Suprapubic skin (tissue), 4 donors: ENCODE data around the gene TIPARP.

ENCODE experiments used
- CTCF ChIP-seq, 2 donors: fragments of 200-600 bp in 1 of 2; fragments of 450-650 bp in 1 of 2; sonication (generic) in 1 of 2; IDR thresholded peaks; one replicate each; pipeline ENCODE4 v1.5.1; 2016 to 2019; ENCODE audit warnings: antibody characterized with exemption in 2 of 2, mild to moderate bottlenecking in 1 of 2, moderate library complexity in 1 of 2
- POLR2A ChIP-seq, 2 donors: fragments of 450-650 bp; IDR thresholded peaks; one replicate each; pipeline ENCODE4 v1.6.1; 2017; ENCODE audit warnings: antibody characterized with exemption in 2 of 2, mild to moderate bottlenecking in 2 of 2, moderate library complexity in 2 of 2
- POLR2AphosphoS5 ChIP-seq, 3 donors: sonication (generic); formaldehyde crosslinking; IDR thresholded peaks; one replicate each; pipeline ENCODE4 v1.6.1; 2017; ENCODE audit warnings: antibody characterized with exemption in 3 of 3

GRCh38 chr3:156726456-156726855 is 52.1 kb downstream of the TIPARP start:
- TF ChIP-seq POLR2A (IDR thresholded peaks at IDR 0.05) (no peak), POLR2AphosphoS5 (IDR thresholded peaks at IDR 0.05) (no peak), CTCF (IDR thresholded peaks at IDR 0.05) (no peak)
